ENCODE results near the gene HSP90AB1. TPM values are rescaled to one million over a fixed set of nuclear protein-coding genes. Genes with fewer than 3 reads are reported as not detected.

Gene HSP90AB1
- total RNA-seq, 1 experiment from 2014 or later: 967 TPM

GRCh38 chr6:44257753-44258324 is 10.9 kb downstream of the HSP90AB1 start:
- BruUV-seq (replicated peaks): no TSS peak
- intact Hi-C loops (cut with micrococcal nuclease; ENCODE audit: unreplicated experiment): no loop called here
- Mint-ChIP-seq H3K4me1 (ENCODE audit: low read depth, unreplicated experiment) (peaks cover 29% of the 10 kb centered on the region), H3K27me3 (ENCODE audit: insufficient read depth, unreplicated experiment) (no peaks in the 10 kb centered on the region), H3K27ac (ENCODE audit: unreplicated experiment) (peak overlapping the region; percentile 87), H3K9me3 (ENCODE audit: unreplicated experiment) (no peaks in the 10 kb centered on the region), H3K36me3 (ENCODE audit: insufficient read depth, unreplicated experiment) (peaks cover 57% of the 10 kb centered on the region), H3K4me3 (ENCODE audit: unreplicated experiment) (peak overlapping the region; percentile 78)
- ChIA-PET POLR2A (interaction anchor here (1.3 to 2.0 kb wide), 2 partner anchors 11 to 34 kb away, joined by 8 to 37 read pairs; partner anchors contain the start of genes HSP90AB1 and SLC29A1), CTCF (interaction anchor here (3.4 kb wide), 1 partner anchor 11 kb away, joined by 18 read pairs; the partner anchor contains the start of gene TMEM151B)
- Histone ChIP-seq H3K9me3 (no peaks in the 10 kb centered on the region), H3K4me3 (ENCODE audit: low read depth, low read length) (peak overlapping the region; percentile 60), H3K27me3 (replicated peaks; ENCODE audit: control insufficient read depth, insufficient read depth, low read length) (no peaks in the 10 kb centered on the region), H3K36me3 (ENCODE audit: control insufficient read depth, insufficient read depth, low read length) (peaks cover 7% of the 10 kb centered on the region), H3K4me1 (peaks cover 13% of the 10 kb centered on the region)
- TF ChIP-seq CTCF (IDR thresholded peaks at IDR 0.05; ENCODE audit: insufficient read depth in 1 of 2, low read depth in 1 of 2, low read length in 1 of 2, severe bottlenecking in 1 of 2, unreplicated experiment in 1 of 2): no peak
- DNase-seq: no peak

GRCh38 chr6:44258325-44258863 is 11.5 kb downstream of the HSP90AB1 start:
- DNase-seq: no peak
- ChIA-PET CTCF (no interaction called here), POLR2A (no interaction called here)
- Histone ChIP-seq H3K4me3 (ENCODE audit: low read depth, low read length) (no peak overlapping the region), H3K4me1 (peaks cover 19% of the 10 kb centered on the region), H3K27me3 (replicated peaks; ENCODE audit: control insufficient read depth, insufficient read depth, low read length) (no peaks in the 10 kb centered on the region), H3K9me3 (no peaks in the 10 kb centered on the region), H3K36me3 (ENCODE audit: control insufficient read depth, insufficient read depth, low read length) (peaks cover 7% of the 10 kb centered on the region)
- Mint-ChIP-seq H3K27ac (ENCODE audit: unreplicated experiment) (peak overlapping the region; percentile 87), H3K36me3 (ENCODE audit: insufficient read depth, unreplicated experiment) (peaks cover 52% of the 10 kb centered on the region), H3K9me3 (ENCODE audit: unreplicated experiment) (no peaks in the 10 kb centered on the region), H3K4me3 (ENCODE audit: unreplicated experiment) (peak overlapping the region; percentile 78), H3K27me3 (ENCODE audit: insufficient read depth, unreplicated experiment) (no peaks in the 10 kb centered on the region), H3K4me1 (ENCODE audit: low read depth, unreplicated experiment) (peaks cover 29% of the 10 kb centered on the region)
- no peak for TF ChIP-seq CTCF (IDR thresholded peaks at IDR 0.05; ENCODE audit: insufficient read depth in 1 of 2, low read depth in 1 of 2, low read length in 1 of 2, severe bottlenecking in 1 of 2, unreplicated experiment in 1 of 2)
- intact Hi-C loops (cut with micrococcal nuclease; ENCODE audit: unreplicated experiment): no loop called here
- BruUV-seq (replicated peaks): no TSS peak

- POLR2A ChIA-PET: no interaction called here
- DNase-seq: no peak
- intact Hi-C loops (cut with micrococcal nuclease; ENCODE audit: unreplicated experiment): no loop called here
- Mint-ChIP-seq H3K27me3 (ENCODE audit: insufficient read depth, unreplicated experiment) (no peaks in the 10 kb centered on the region), H3K36me3 (ENCODE audit: insufficient read depth, unreplicated experiment) (peaks cover 47% of the 10 kb centered on the region), H3K4me1 (ENCODE audit: low read depth, unreplicated experiment) (peaks cover 33% of the 10 kb centered on the region), H3K4me3 (ENCODE audit: unreplicated experiment) (peak overlapping the region; percentile 78), H3K27ac (ENCODE audit: unreplicated experiment) (peak overlapping the region; percentile 87), H3K9me3 (ENCODE audit: unreplicated experiment) (no peaks in the 10 kb centered on the region)
- Histone ChIP-seq H3K9me3 (no peaks in the 10 kb centered on the region), H3K27me3 (replicated peaks; ENCODE audit: control insufficient read depth, insufficient read depth, low read length) (no peaks in the 10 kb centered on the region), H3K4me3 (ENCODE audit: low read depth, low read length) (no peak overlapping the region), H3K4me1 (peaks cover 24% of the 10 kb centered on the region), H3K36me3 (ENCODE audit: control insufficient read depth, insufficient read depth, low read length) (peaks cover 7% of the 10 kb centered on the region)
- TF ChIP-seq CTCF (IDR thresholded peaks at IDR 0.05; ENCODE audit: insufficient read depth in 1 of 2, low read depth in 1 of 2, low read length in 1 of 2, severe bottlenecking in 1 of 2, unreplicated experiment in 1 of 2): no peak
- CTCF ChIA-PET: no interaction called here
- no TSS peak for BruUV-seq (replicated peaks)
These were observed 12.0 kb downstream of the HSP90AB1 start for GRCh38 chr6:44258921-44259320.
